HepG2 (cell line): ENCODE data around the gene CBFA2T2. TPM values are rescaled to one million over a fixed set of nuclear protein-coding genes. Genes with fewer than 3 reads are reported as not detected.

Experiments used
- ARNTL ChIP-seq: sonication (generic); formaldehyde crosslinking; IDR thresholded peaks from 2 replicates; pipeline ENCODE4 v1.4.0; 2020; ENCODE audit warnings: mild to moderate bottlenecking, missing genetic modification reagents
- CBX1 ChIP-seq: IDR thresholded peaks from one replicate; pipeline ENCODE4 v1.6.1; 2016; ENCODE audit warnings: antibody characterized with exemption, low read depth
- CEBPZ ChIP-seq: IDR thresholded peaks from 2 replicates; pipeline ENCODE4 v1.6.1; 2012; ENCODE audit warnings: low read length, improper control_type of control experiment
- DNMT1 ChIP-seq: sonication (generic); formaldehyde crosslinking; IDR thresholded peaks from 2 replicates; pipeline ENCODE4 v1.5.1; 2020; ENCODE audit warnings: mild to moderate bottlenecking, missing genetic modification reagents
- FOSL2 ChIP-seq: sonication (generic); formaldehyde crosslinking; IDR thresholded peaks from 2 replicates; pipeline ENCODE4 v1.4.0; 2020; ENCODE audit warnings: missing genetic modification reagents
- HMG20A ChIP-seq: IDR thresholded peaks from 2 replicates; pipeline ENCODE4 v1.6.1; 2016; ENCODE audit warnings: borderline replicate concordance
- ISL2 ChIP-seq: sonication (generic); formaldehyde crosslinking; IDR thresholded peaks from 2 replicates; pipeline ENCODE4 v1.5.0; 2020; ENCODE audit warnings: missing genetic modification reagents
- KLF15 ChIP-seq: sonication (generic); formaldehyde crosslinking; IDR thresholded peaks from 2 replicates; pipeline ENCODE4 v1.8.1; 2023; ENCODE audit warnings: borderline replicate concordance, mild to moderate bottlenecking, inconsistent platforms, missing genetic modification reagents, mixed read lengths
- MATR3 ChIP-seq: sonication (generic); formaldehyde crosslinking; IDR thresholded peaks from 2 replicates; pipeline ENCODE4 v1.4.0; 2020; ENCODE audit warnings: missing genetic modification reagents
- NFRKB ChIP-seq: fragments of 450-650 bp; IDR thresholded peaks from 2 replicates; pipeline ENCODE4 v1.6.1; 2017
- PAWR ChIP-seq: sonication (generic); formaldehyde crosslinking; IDR thresholded peaks from 2 replicates; pipeline ENCODE4 v1.4.0; 2020; ENCODE audit warnings: missing genetic modification reagents, mild to moderate bottlenecking, borderline replicate concordance
- PLSCR1 ChIP-seq: sonication (generic); formaldehyde crosslinking; IDR thresholded peaks from 2 replicates; pipeline ENCODE4 v1.5.0; 2020; ENCODE audit warnings: missing genetic modification reagents, mild to moderate bottlenecking, borderline replicate concordance
- SNAPC4 ChIP-seq: sonication (generic); formaldehyde crosslinking; IDR thresholded peaks from 2 replicates; pipeline ENCODE4 v1.4.0; 2020; ENCODE audit warnings: mild to moderate bottlenecking, missing genetic modification reagents
- SP140L ChIP-seq: sonication (generic); formaldehyde crosslinking; IDR thresholded peaks from 2 replicates; pipeline ENCODE4 v1.4.0; 2020; ENCODE audit warnings: missing genetic modification reagents, borderline replicate concordance
- ZFX ChIP-seq: sonication (generic); formaldehyde crosslinking; IDR thresholded peaks from 2 replicates; pipeline ENCODE4 v1.4.0; 2020; ENCODE audit warnings: mild to moderate bottlenecking, low read depth, missing genetic modification reagents, moderate library complexity
- ZMYM3 ChIP-seq: sonication (generic); formaldehyde crosslinking; IDR thresholded peaks from 2 replicates; pipeline ENCODE4 v1.5.1; 2020; ENCODE audit warnings: mild to moderate bottlenecking, missing genetic modification reagents
- ZNF136 ChIP-seq: sonication (generic); formaldehyde crosslinking; IDR thresholded peaks from 2 replicates; pipeline ENCODE4 v1.8.1; 2022; ENCODE audit warnings: low read depth, mild to moderate bottlenecking, moderate library complexity, missing genetic modification reagents
- ZNF335 ChIP-seq: sonication (generic); formaldehyde crosslinking; IDR thresholded peaks from 2 replicates; pipeline ENCODE4 v1.4.0; 2020; ENCODE audit warnings: missing genetic modification reagents
- ZNF343 ChIP-seq: sonication (generic); formaldehyde crosslinking; IDR thresholded peaks from 2 replicates; pipeline ENCODE4 v1.4.0; 2020; ENCODE audit warnings: mild to moderate bottlenecking, missing genetic modification reagents
- ZNF766 ChIP-seq: sonication (generic); formaldehyde crosslinking; IDR thresholded peaks from 2 replicates; pipeline ENCODE4 v1.5.0; 2020; ENCODE audit warnings: missing genetic modification reagents, borderline replicate concordance
- ZNF782 ChIP-seq: sonication (generic); formaldehyde crosslinking; IDR thresholded peaks from 2 replicates; pipeline ENCODE4 v1.4.0; 2020; ENCODE audit warnings: missing genetic modification reagents, mild to moderate bottlenecking, borderline replicate concordance
- ZSCAN31 ChIP-seq: sonication (generic); formaldehyde crosslinking; IDR thresholded peaks from 2 replicates; pipeline ENCODE4 v1.5.0; 2020; ENCODE audit warnings: low read depth, mild to moderate bottlenecking, missing genetic modification reagents
- polyA plus RNA-seq, 8 experiments: library from polyadenylated mRNA; depleted of rRNA in 3 of 8; stranded (reverse) in 7 of 8; unstranded in 1 of 8; fragments of >200 nt; fragmentation: Illumina TruSeq in 4 of 8; extraction: Trizol in 4 of 8; gene quantifications; 2 replicates each; pipeline versions ENCODE4 v1.2.1 to v1.2.3, GENCODE V29; 2011 to 2016; ENCODE audit warnings: low read depth in 4 of 8, missing spikeins in 1 of 8, mixed read lengths in 1 of 8; ENCODE audit not compliant: insufficient read depth in 1 of 8
- total RNA-seq, 5 experiments: library from RNA; depleted of rRNA; stranded (reverse); fragments of >200 nt; fragmentation: Illumina TruSeq; extraction: Trizol; gene quantifications; 2 replicates each; pipeline ENCODE4 v1.2.3, GENCODE V29; 2016; ENCODE audit warnings: low read depth in 1 of 5

Gene CBFA2T2
- total and polyA plus RNA-seq, 2 of the 13 experiments (the other 11 are each of a cell fraction or from before 2014, with no cell fraction given), result 6.3 to 21.2 TPM

- TF ChIP-seq ZNF343 (no peak), DNMT1 (0 out of 2 replicates have a peak, but pooled peaks have one; percentile 35), HMG20A (CRISPR knock-in tag) (no peak), ZFX (peak; percentile 33; the same call in 1 of the 2 replicates), FOSL2 (CRISPR knock-in tag) (peak; percentile 40; the same call in 1 of the 2 replicates), ZMYM3 (no peak), SP140L (no peak), CBX1 (no peak), ZNF136 (CRISPR knock-in tag) (peak; percentile 72; the same call in 1 of the 2 replicates), MATR3 (CRISPR knock-in tag) (no peak), ZNF782 (0 out of 2 replicates have a peak, but pooled peaks have one; percentile 54), SNAPC4 (CRISPR knock-in tag) (0 out of 2 replicates have a peak, but pooled peaks have one; percentile 2), ZSCAN31 (CRISPR knock-in tag) (peak; percentile 52; the same call in 1 of the 2 replicates), ISL2 (CRISPR knock-in tag) (no peak), CEBPZ (no peak), ARNTL (CRISPR knock-in tag) (no peak), NFRKB (no peak), PAWR (no peak), ZNF335 (CRISPR knock-in tag) (no peak), PLSCR1 (CRISPR knock-in tag) (no peak), KLF15 (CRISPR knock-in tag) (peak; percentile 62; the same call in 1 of the 2 replicates), ZNF766 (CRISPR knock-in tag) (no peak)
These were observed 163.5 kb downstream of the CBFA2T2 start (continued) for GRCh38 chr20:33653218-33653899.
